Panc1 (cell line): Measurements from ENCODE around the gene RAPGEF1. TPM values are rescaled to one million over a fixed set of nuclear protein-coding genes. Genes with fewer than 3 reads are reported as not detected.
"Not testable (repeated sequence)": the region's sequence is repeated elsewhere in the genome, so short reads cannot be mapped to it uniquely, and the experiment has no call there.

ENCODE experiments used
- ATAC-seq: fragments of 200-7000 bp; cut with Tn5 transposase; 2 replicates; pipeline ENCODE4 v1.9.1; 2020; ENCODE audit warnings: mild to moderate bottlenecking, moderate library complexity
- BruUV-seq: library from RNA; stranded (reverse); fragments of 400-500 nt; replicated peaks from 2 replicates; lab custom pipeline; 2021; lab: Mats Ljungman, UMichigan
- CTCF ChIA-PET: fragments of 300-600 bp; sonication (Branson Sonifier 250); formaldehyde crosslinking; loops from one replicate; lab custom pipeline; 2022; ENCODE audit warnings: antibody characterized with exemption; lab: Charles Lee
- POLR2A ChIA-PET: fragments of 300-600 bp; sonication (Branson Sonifier 250); formaldehyde crosslinking; loops from one replicate; lab custom pipeline; 2022; ENCODE audit warnings: antibody characterized with exemption; lab: Charles Lee
- DNase-seq: peaks from one replicate; pipeline ENCODE4 v3.0.0-alpha.2; 2010; ENCODE audit warnings: low read depth, low spot score
- H3K27ac ChIP-seq: 2 replicates; pipeline ENCODE4 v1.5.1; 2011; ENCODE audit warnings: mild to moderate bottlenecking, low read length, inconsistent platforms
- H3K27me3 ChIP-seq: fragments of 200-500 bp; sonication (Bioruptor generic); 2 replicates; pipeline ENCODE4 v1.6.0; 2014; ENCODE audit warnings: low read length, inconsistent platforms; ENCODE audit not compliant: control insufficient read depth, insufficient read depth
- H3K36me3 ChIP-seq: fragments of 200-500 bp; sonication (Bioruptor generic); 2 replicates; pipeline ENCODE4 v1.5.1; 2014; ENCODE audit warnings: inconsistent platforms, mild to moderate bottlenecking, low read length, moderate library complexity; ENCODE audit not compliant: control insufficient read depth, insufficient read depth
- H3K4me1 ChIP-seq: 2 replicates; pipeline ENCODE4 v1.5.1; 2011; ENCODE audit warnings: inconsistent platforms, mild to moderate bottlenecking, low read length, moderate library complexity; ENCODE audit not compliant: control insufficient read depth, insufficient read depth
- H3K4me3 ChIP-seq, 2 experiments: 2 replicates each; pipeline ENCODE4 v1.5.1; 2011 to 2012; ENCODE audit warnings: low read depth in 2 of 2, low read length in 2 of 2, mild to moderate bottlenecking in 2 of 2, inconsistent platforms in 1 of 2, moderate library complexity in 1 of 2
- H3K9me3 ChIP-seq: fragments of 200-500 bp; sonication (Bioruptor generic); 2 replicates; pipeline ENCODE4 v1.5.1; 2014; ENCODE audit warnings: low read depth, mild to moderate bottlenecking, inconsistent platforms, low read length, moderate library complexity; ENCODE audit not compliant: control insufficient read depth, insufficient read depth
- POLR2AphosphoS5 ChIP-seq: IDR thresholded peaks from 2 replicates; pipeline ENCODE4 v1.6.1; 2012; ENCODE audit warnings: mild to moderate bottlenecking, low read depth, low read length, moderate library complexity
- REST ChIP-seq, 2 experiments: IDR thresholded peaks; 2 replicates each; pipeline ENCODE4 v1.6.1; 2011 to 2012; ENCODE audit warnings: low read depth in 2 of 2, control low read depth in 1 of 2, low read length in 1 of 2, mild to moderate bottlenecking in 1 of 2, moderate library complexity in 1 of 2; ENCODE audit not compliant: insufficient read depth in 1 of 2
- SIN3A ChIP-seq: IDR thresholded peaks from 2 replicates; pipeline ENCODE4 v1.6.1; 2012; ENCODE audit warnings: low read depth, mild to moderate bottlenecking, low read length, moderate library complexity, borderline replicate concordance; ENCODE audit not compliant: insufficient read depth
- TCF7L2 ChIP-seq: IDR thresholded peaks from 2 replicates; pipeline ENCODE4 v1.6.1; 2011; ENCODE audit warnings: mild to moderate bottlenecking, low read depth, low read length, inconsistent platforms
- in situ Hi-C: cut with HindIII; loops from 2 replicates; pipeline ENCODE4 v1.10.0; 2016; ENCODE audit warnings: low sequenced_read_pairs, low pct_unique_long_range_greater_than_20kb
- intact Hi-C: fragments of 100-400 bp; cut with micrococcal nuclease; formaldehyde crosslinking; loops from one replicate; pipeline ENCODE4 v1.10.0; 2022; ENCODE audit not compliant: unreplicated experiment
- total RNA-seq: library from RNA; stranded (reverse); gene quantifications from one replicate; pipeline ENCODE4 v1.2.1, GENCODE V29; 2021; ENCODE audit not compliant: unreplicated experiment
- TF ChIP-seq, protein P1 (sequence below): fragments of 450-650 bp; IDR thresholded peaks from 2 replicates; pipeline ENCODE4 v1.5.1; 2017; ENCODE audit warnings: mild to moderate bottlenecking

The RAPGEF1 gene
- total RNA-seq, 1 experiment from 2014 or later = 86.8 TPM

DNA sequence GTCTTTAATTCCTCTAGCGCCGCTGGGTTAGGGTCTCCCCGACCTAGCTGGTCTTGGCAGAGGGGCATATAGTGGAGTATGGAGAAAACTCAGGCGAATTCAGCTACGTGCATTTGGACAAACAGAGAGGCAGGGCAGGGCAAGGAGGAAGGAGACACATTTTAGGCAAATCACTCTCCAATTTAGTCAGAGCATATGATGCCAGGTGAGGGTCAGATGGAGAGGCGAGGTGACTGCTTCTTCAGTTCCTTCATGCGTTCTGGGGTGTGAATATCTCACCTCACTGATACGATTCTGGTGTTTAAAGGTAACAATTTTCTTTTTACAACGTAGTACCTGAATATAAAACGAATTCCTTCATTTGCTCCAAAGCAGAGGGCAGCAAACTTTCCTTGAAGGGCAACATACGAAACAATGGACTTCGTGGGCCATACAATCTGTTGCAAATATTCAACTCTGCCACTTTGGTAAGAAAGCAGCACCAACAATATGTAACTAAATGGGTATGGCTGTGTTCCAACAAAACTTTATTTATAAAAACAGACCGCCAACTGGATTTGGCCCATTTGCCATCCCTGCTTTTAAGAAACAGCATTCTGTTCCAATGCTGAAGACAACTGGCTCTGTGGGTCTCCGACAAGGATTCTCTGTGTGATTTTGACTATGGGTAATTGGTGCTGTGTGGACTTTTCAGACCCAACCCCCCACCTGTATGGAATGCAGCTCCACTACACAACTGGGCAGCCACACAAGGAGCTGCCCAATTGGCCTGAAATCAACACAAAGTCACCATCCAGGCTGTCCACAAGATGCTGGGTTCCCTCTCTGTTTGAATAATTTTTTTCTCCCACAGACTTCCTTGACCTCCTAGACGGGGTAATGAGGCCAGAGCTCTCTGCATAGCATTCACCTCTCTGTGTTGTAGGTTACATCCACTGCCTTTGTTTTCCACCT lies 53.8 kb downstream of the RAPGEF1 start (continued):
- no peak for TF ChIP-seq REST (IDR thresholded peaks at IDR 0.05; ENCODE audit: insufficient read depth in 1 of 2, low read depth in 2 of 2, low read length in 1 of 2)

DNA sequence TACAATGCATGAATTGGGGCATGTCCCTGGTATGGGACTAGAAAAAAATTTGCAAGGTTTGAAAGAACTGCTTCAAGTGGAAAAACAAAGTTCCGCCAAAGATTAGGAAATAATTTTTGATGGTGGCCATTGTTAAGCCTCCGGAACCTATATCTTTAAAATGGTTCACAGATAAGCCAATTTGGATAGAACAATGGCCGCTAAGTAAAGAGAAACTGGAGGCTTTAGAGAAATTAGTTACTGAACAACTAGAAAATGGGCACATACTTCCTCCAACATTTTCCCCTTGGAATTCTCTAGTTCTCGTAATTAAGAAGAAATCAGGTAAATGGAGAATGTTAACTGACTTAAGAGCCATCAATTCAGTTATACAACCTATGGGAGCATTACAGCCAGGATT lies 56.8 kb downstream of the RAPGEF1 start:
- ATAC-seq, DNase-seq, H3K9me3 ChIP-seq, BruUV-seq, POLR2A ChIA-PET, in situ Hi-C loops, H3K27me3 ChIP-seq, H3K4me3 ChIP-seq, H3K36me3 ChIP-seq, H3K27ac ChIP-seq, CTCF ChIA-PET, intact Hi-C loops: not testable (repeated sequence)
- H3K4me1 ChIP-seq = peaks cover 17% of the 10 kb centered on the region

GRCh38 chr9:131682261-131682660 lies 57.6 kb downstream of the RAPGEF1 start:
- DNase-seq (no peak), ATAC-seq (no peak)
- in situ Hi-C loops (no loop called here), intact Hi-C loops (no loop called here)
- no peak for TF ChIP-seq SIN3A
- TF ChIP-seq, protein P1, sequence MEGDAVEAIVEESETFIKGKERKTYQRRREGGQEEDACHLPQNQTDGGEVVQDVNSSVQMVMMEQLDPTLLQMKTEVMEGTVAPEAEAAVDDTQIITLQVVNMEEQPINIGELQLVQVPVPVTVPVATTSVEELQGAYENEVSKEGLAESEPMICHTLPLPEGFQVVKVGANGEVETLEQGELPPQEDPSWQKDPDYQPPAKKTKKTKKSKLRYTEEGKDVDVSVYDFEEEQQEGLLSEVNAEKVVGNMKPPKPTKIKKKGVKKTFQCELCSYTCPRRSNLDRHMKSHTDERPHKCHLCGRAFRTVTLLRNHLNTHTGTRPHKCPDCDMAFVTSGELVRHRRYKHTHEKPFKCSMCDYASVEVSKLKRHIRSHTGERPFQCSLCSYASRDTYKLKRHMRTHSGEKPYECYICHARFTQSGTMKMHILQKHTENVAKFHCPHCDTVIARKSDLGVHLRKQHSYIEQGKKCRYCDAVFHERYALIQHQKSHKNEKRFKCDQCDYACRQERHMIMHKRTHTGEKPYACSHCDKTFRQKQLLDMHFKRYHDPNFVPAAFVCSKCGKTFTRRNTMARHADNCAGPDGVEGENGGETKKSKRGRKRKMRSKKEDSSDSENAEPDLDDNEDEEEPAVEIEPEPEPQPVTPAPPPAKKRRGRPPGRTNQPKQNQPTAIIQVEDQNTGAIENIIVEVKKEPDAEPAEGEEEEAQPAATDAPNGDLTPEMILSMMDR = no peak
- TF ChIP-seq TCF7L2 = no peak
- no peak for TF ChIP-seq REST (IDR thresholded peaks at IDR 0.05; ENCODE audit: insufficient read depth in 1 of 2, low read depth in 2 of 2, low read length in 1 of 2)
- no peak for TF ChIP-seq POLR2AphosphoS5
- no peak overlapping the region for H3K4me3 ChIP-seq
- ChIA-PET POLR2A (no interaction called here), CTCF (no interaction called here)
- no TSS peak for BruUV-seq
- H3K27me3 ChIP-seq = no peaks in the 10 kb centered on the region
- no peaks in the 10 kb centered on the region for H3K36me3 ChIP-seq
- H3K4me1 ChIP-seq = peaks cover 26% of the 10 kb centered on the region
- no peak overlapping the region for H3K27ac ChIP-seq
- H3K9me3 ChIP-seq = no peaks in the 10 kb centered on the region

DNA sequence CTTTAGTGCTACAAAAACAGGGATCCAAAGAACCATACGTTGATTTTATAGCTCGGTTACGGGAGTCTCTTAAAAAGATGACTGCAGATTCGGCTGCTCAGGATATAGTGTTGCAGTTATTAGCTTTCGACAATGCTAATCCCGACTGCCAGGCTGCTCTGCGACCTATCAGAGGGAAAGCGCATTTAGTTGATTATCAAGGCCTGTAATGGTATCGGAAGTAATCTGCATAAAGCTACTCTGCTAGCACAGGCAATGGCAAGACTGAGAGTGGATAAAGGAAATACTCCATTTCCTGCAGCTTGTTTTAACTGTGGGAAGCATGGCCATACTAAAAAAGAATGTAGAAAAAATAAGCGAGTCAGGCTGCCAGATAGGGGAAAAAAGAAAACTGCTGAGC lies 58.0 kb downstream of the RAPGEF1 start:
- CTCF ChIA-PET, BruUV-seq, in situ Hi-C loops, H3K27me3 ChIP-seq, H3K36me3 ChIP-seq, intact Hi-C loops, H3K4me3 ChIP-seq, DNase-seq, POLR2A ChIA-PET, ATAC-seq, H3K9me3 ChIP-seq, H3K27ac ChIP-seq: not testable (repeated sequence)
- H3K4me1 ChIP-seq = peaks cover 30% of the 10 kb centered on the region

- CTCF ChIA-PET, ATAC-seq, POLR2A ChIA-PET, in situ Hi-C loops, H3K9me3 ChIP-seq, intact Hi-C loops, H3K27ac ChIP-seq, DNase-seq, BruUV-seq, H3K27me3 ChIP-seq, H3K36me3 ChIP-seq, H3K4me3 ChIP-seq: not testable (repeated sequence)
- H3K4me1 ChIP-seq = peaks cover 37% of the 10 kb centered on the region
These were observed 58.8 kb downstream of the RAPGEF1 start for GRCh38 chr9:131681108-131681507.
